CD4-positive, CD25-positive, alpha-beta regulatory T cell (primary cell): ENCODE results near the gene PEX11A. TPM values are rescaled to one million over a fixed set of nuclear protein-coding genes. Genes with fewer than 3 reads are reported as not detected.
"Not testable (repeated sequence)": the region's sequence is repeated elsewhere in the genome, so short reads cannot be mapped to it uniquely, and the experiment has no call there.

Experiments used
- ATAC-seq, 2 donors: fragments of 150-1000 bp; cut with Tn5 transposase; one replicate each; pipeline ENCODE4 v1.10.0; 2021; ENCODE audit warnings: low read depth in 2 of 2, moderate number of reproducible peaks in 2 of 2, moderate library complexity in 1 of 2
- DNase-seq, 3 donors: peaks; one replicate each; pipeline versions ENCODE4 v3.0.0 to v3.0.0-alpha.2; 2012 to 2022; ENCODE audit warnings: mixed read lengths in 1 of 3
- H3K27ac ChIP-seq: one replicate; pipeline ENCODE4 v1.7.0; 2013; ENCODE audit warnings: mild to moderate bottlenecking, low read length; ENCODE audit not compliant: insufficient read depth, poor library complexity, severe bottlenecking
- H3K27me3 ChIP-seq: one replicate; pipeline ENCODE4 v1.7.0; 2013; ENCODE audit warnings: low read length; ENCODE audit not compliant: control insufficient read depth, insufficient read depth
- H3K36me3 ChIP-seq: one replicate; pipeline ENCODE4 v1.7.0; 2013; ENCODE audit warnings: mild to moderate bottlenecking, low read length, moderate library complexity; ENCODE audit not compliant: control insufficient read depth, insufficient read depth
- H3K4me1 ChIP-seq: 2 replicates; pipeline ENCODE4 v1.7.0; 2013; ENCODE audit warnings: mild to moderate bottlenecking, low read length; ENCODE audit not compliant: insufficient read depth, control insufficient read depth, poor library complexity, severe bottlenecking
- H3K4me3 ChIP-seq: one replicate; pipeline ENCODE4 v1.7.0; 2013; ENCODE audit warnings: low read depth, mild to moderate bottlenecking, low read length, moderate library complexity
- H3K9me3 ChIP-seq, 2 experiments: 1 replicate in 1 of 2; 2 replicates in 1 of 2; pipeline ENCODE4 v1.7.0; 2013; ENCODE audit warnings: low read length in 2 of 2, mild to moderate bottlenecking in 1 of 2, moderate library complexity in 1 of 2; ENCODE audit not compliant: control insufficient read depth in 2 of 2
- H3K27ac Mint-ChIP-seq, 3 donors: one replicate each; pipeline ENCODE4 v1.8.0; 2020 to 2022; ENCODE audit warnings: mild to moderate bottlenecking in 3 of 3, mixed read lengths in 3 of 3, moderate library complexity in 2 of 3
- H3K27me3 Mint-ChIP-seq: one replicate; pipeline ENCODE4 v1.8.0; 2022; ENCODE audit warnings: mild to moderate bottlenecking, mixed read lengths
- H3K36me3 Mint-ChIP-seq: one replicate; pipeline ENCODE4 v1.8.0; 2020; ENCODE audit warnings: mixed read lengths
- H3K4me1 Mint-ChIP-seq, 4 donors: one replicate each; pipeline ENCODE4 v1.8.0; 2020 to 2022; ENCODE audit warnings: mixed read lengths in 4 of 4, mild to moderate bottlenecking in 1 of 4
- H3K4me3 Mint-ChIP-seq, 4 donors: one replicate each; pipeline ENCODE4 v1.8.0; 2020 to 2022; ENCODE audit warnings: mild to moderate bottlenecking in 4 of 4, mixed read lengths in 4 of 4, moderate library complexity in 3 of 4
- H3K9me3 Mint-ChIP-seq, 7 donors: one replicate each; pipeline ENCODE4 v1.8.0; 2020 to 2022; ENCODE audit warnings: mixed read lengths in 7 of 7, mild to moderate bottlenecking in 3 of 7, moderate library complexity in 2 of 7
- polyA plus RNA-seq, 4 donors: library from polyadenylated mRNA; unstranded; fragments of 300-500 nt; fragmentation: Illumina TruSeq; gene quantifications; one replicate each; pipeline ENCODE4 v1.2.3, GENCODE V29; 2021
- total RNA-seq: library from RNA; stranded (reverse); gene quantifications from one replicate; pipeline ENCODE4 v1.2.3, GENCODE V29; 2022

The PEX11A gene
- total and polyA plus RNA-seq, 5 donors from 2014 or later: 1.2 to 3.7 (median 1.7) TPM; not detected in 1

DNA sequence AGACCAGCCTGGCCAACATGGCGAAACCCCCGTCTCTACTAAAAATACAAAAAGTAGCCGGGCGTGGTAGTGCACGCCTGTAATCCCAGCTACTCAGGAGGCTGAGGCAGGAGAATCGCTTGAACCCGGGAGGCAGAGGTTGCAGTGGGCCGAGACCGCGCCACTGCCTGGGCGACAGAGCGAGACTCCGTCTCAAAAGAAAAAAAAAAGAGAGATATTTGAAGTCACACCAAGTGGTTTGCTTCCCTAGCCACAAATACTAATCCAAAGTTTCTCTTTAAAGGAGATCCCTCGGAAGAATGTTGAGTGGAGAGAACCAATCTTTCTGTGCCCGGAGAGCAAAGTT, 651 bp downstream of the PEX11A start:
- H3K4me1 ChIP-seq: peaks cover 16% of the 10 kb centered on the region
- peaks cover 9 to 20% (median 11%) of the 10 kb centered on the region in 4 donors for H3K4me1 Mint-ChIP-seq
- peak overlapping the region in 2 of 3 donors; percentile 64 to 89 for H3K27ac Mint-ChIP-seq
- H3K27me3 Mint-ChIP-seq: peaks cover 26% of the 10 kb centered on the region
- H3K36me3 Mint-ChIP-seq, H3K36me3 ChIP-seq, ATAC-seq, DNase-seq, H3K27me3 ChIP-seq, H3K9me3 Mint-ChIP-seq, H3K27ac ChIP-seq, H3K9me3 ChIP-seq: not testable (repeated sequence)
- H3K4me3 Mint-ChIP-seq: peak overlapping the region; percentile 85 to 98 (median 92)
- H3K4me3 ChIP-seq: peak overlapping the region; percentile 78

- DNase-seq: no peak
- Mint-ChIP-seq H3K4me3 (peak overlapping the region in 1 of 4 donors; percentile 47), H3K36me3 (peaks cover 12% of the 10 kb centered on the region), H3K4me1 (peaks cover 9 to 20% (median 11%) of the 10 kb centered on the region in 4 donors), H3K9me3 (no peaks in the 10 kb centered on the region), H3K27me3 (peaks cover 25% of the 10 kb centered on the region), H3K27ac (no peak overlapping the region)
- no peaks in the 10 kb centered on the region for H3K9me3 ChIP-seq
- H3K36me3 ChIP-seq: no peaks in the 10 kb centered on the region
- H3K4me1 ChIP-seq: peaks cover 16% of the 10 kb centered on the region
- no peak overlapping the region for H3K27ac ChIP-seq
- no peaks in the 10 kb centered on the region for H3K27me3 ChIP-seq
- no peak for ATAC-seq
- no peak overlapping the region for H3K4me3 ChIP-seq
These were observed 4.0 kb downstream of the PEX11A start for GRCh38 chr15:89686522-89686921.

DNA sequence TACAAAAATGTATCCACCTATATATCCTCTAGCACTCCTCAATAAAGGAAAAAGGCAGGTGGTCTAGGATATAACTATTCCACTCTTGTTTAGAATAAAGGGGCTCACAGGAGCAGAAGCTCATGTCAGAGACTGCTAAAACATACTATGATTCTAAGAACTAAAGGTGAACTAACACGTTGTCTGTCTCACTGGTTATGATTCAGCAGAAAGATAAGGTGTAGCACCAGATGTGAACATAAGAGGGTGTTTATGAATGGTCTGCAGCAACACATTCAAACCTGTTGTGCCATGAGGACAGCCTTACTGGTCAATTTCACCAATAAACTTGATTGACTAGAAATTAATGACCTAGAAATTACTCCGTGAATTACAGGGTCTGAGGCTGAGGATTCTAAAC, 4.6 kb downstream of the PEX11A start:
- Mint-ChIP-seq H3K4me1 (peaks cover 9 to 17% (median 10%) of the 10 kb centered on the region in 4 donors), H3K27ac (no peak overlapping the region), H3K36me3 (peaks cover 14% of the 10 kb centered on the region), H3K27me3 (peaks cover 25% of the 10 kb centered on the region), H3K4me3 (peak overlapping the region in 1 of 4 donors; percentile 47), H3K9me3 (no peaks in the 10 kb centered on the region)
- Histone ChIP-seq H3K9me3 (no peaks in the 10 kb centered on the region), H3K36me3 (no peaks in the 10 kb centered on the region), H3K27me3 (no peaks in the 10 kb centered on the region), H3K4me3 (no peak overlapping the region), H3K4me1 (peaks cover 15% of the 10 kb centered on the region), H3K27ac (no peak overlapping the region)
- ATAC-seq (no peak), DNase-seq (no peak)

DNA sequence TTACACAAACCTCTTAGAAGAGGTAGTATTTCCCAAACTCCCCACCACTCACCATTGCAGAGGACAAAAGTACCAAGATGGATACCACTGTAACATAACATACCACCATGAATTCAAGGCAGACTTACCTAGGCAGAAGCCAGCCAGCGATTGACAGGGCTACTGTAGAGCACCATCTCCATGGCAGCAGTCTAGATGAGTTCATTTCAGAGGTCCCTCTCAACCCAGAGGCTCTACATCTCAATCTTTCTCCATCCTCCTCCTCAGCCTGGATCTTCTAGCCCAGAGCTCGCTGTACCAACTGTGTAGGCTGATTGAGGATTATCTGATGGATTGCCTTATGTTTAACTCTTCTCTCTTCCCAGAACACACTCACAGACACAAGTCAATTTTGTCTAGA, 9.4 kb downstream of the PEX11A start:
- no peak for DNase-seq
- Mint-ChIP-seq H3K9me3 (no peaks in the 10 kb centered on the region), H3K4me3 (no peak overlapping the region), H3K27me3 (peaks cover 5% of the 10 kb centered on the region), H3K4me1 (no peaks in the 10 kb centered on the region), H3K27ac (no peak overlapping the region), H3K36me3 (peaks cover 22% of the 10 kb centered on the region)
- no peaks in the 10 kb centered on the region for H3K9me3 ChIP-seq
- H3K27ac ChIP-seq: no peak overlapping the region
- no peaks in the 10 kb centered on the region for H3K27me3 ChIP-seq
- H3K36me3 ChIP-seq: no peaks in the 10 kb centered on the region
- no peak for ATAC-seq
- H3K4me3 ChIP-seq: no peak overlapping the region
- no peaks in the 10 kb centered on the region for H3K4me1 ChIP-seq

DNA sequence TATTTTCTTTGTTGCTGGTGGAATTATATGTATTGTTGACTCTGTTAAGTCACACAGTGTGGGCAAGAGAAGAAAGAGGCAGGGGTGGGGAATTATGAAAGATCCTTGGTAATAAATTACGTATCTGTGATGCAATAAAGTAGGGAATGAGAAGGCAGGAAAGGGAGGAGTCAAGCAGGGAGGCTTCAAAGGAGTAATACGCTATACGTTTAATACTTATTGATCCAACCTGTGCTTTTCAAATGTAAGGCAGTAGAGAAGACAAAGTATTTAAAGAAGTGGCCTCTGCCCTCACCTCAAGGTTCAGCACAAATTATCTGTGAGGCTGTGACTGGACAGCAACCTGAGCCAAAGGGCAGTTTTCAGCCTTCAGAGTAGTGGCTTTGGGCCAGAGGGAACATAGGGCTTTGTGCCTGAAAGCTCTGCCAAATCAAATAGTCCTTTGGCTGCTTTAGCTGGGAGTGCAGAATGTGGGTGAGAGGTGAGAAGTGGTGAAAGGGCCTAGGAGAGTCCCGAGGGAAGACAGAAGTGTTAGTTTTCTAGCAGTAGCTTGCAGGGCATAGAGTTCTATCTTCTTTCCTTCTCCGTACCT, 10.2 kb downstream of the PEX11A start:
- Mint-ChIP-seq H3K4me3 (no peak overlapping the region), H3K9me3 (no peaks in the 10 kb centered on the region), H3K4me1 (no peaks in the 10 kb centered on the region), H3K36me3 (peaks cover 19% of the 10 kb centered on the region), H3K27me3 (peaks cover 5% of the 10 kb centered on the region), H3K27ac (no peak overlapping the region)
- no peak overlapping the region for H3K27ac ChIP-seq
- DNase-seq (no peak), ATAC-seq (no peak)
- no peaks in the 10 kb centered on the region for H3K4me1 ChIP-seq
- H3K9me3 ChIP-seq: no peaks in the 10 kb centered on the region
- H3K27me3 ChIP-seq: no peaks in the 10 kb centered on the region
- no peak overlapping the region for H3K4me3 ChIP-seq
- H3K36me3 ChIP-seq: no peaks in the 10 kb centered on the region

- no peak within 1 kb of the TSS for H3K4me3 Mint-ChIP-seq
- Histone ChIP-seq H3K27ac (no peak within 1 kb of the TSS), H3K27me3 (no peaks in the 10 kb centered on the region), H3K4me1 (no peaks in the 10 kb centered on the region), H3K36me3 (no peaks in the 10 kb centered on the region), H3K9me3 (no peaks in the 10 kb centered on the region), H3K4me3 (no peak within 1 kb of the TSS)
- no peaks in the 10 kb centered on the region for H3K9me3 Mint-ChIP-seq
- peak within 1 kb of the TSS in 1 of 3 donors; percentile 59 for H3K27ac Mint-ChIP-seq
- DNase-seq: no peak
- peaks cover 5% of the 10 kb centered on the region for H3K27me3 Mint-ChIP-seq
- ATAC-seq: no peak
- H3K4me1 Mint-ChIP-seq: no peaks in the 10 kb centered on the region
- H3K36me3 Mint-ChIP-seq: peaks cover 18% of the 10 kb centered on the region
These were observed 11.3 kb downstream of the PEX11A start, which contains the start of gene PLIN1 for GRCh38 chr15:89679212-89679611. Gene PLIN1 (minus strand): TSS chr15:89679367. CDS start chr15:89677489, 1,878 bp downstream.

DNA sequence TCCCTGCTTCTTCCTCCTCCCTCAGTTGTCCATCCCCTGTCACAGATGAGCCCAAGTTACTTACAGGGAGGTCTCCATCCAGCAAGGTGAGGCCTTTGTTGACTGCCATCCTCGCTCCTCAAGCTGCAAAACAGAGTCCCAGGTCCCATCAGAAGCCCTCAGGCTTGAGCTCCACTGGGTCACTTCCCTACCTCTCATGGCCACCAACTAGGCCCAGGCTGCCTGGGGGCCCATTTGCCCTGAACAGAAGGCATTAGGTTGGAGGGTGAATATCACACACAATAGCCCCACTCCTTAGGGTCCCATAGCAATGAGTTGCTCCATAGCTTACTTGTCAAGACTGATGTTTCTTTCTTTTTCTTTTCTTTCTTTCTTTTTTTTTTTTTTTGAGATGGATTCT, 13.2 kb downstream of the PEX11A start:
- Histone ChIP-seq H3K27ac (no peak overlapping the region), H3K27me3 (no peaks in the 10 kb centered on the region), H3K36me3 (no peaks in the 10 kb centered on the region), H3K4me1 (no peaks in the 10 kb centered on the region), H3K4me3 (no peak overlapping the region), H3K9me3 (no peaks in the 10 kb centered on the region)
- no peak for ATAC-seq
- H3K27me3 Mint-ChIP-seq: no peaks in the 10 kb centered on the region
- no peak overlapping the region for H3K27ac Mint-ChIP-seq
- H3K9me3 Mint-ChIP-seq: no peaks in the 10 kb centered on the region
- no peaks in the 10 kb centered on the region for H3K4me1 Mint-ChIP-seq
- peaks cover 16% of the 10 kb centered on the region for H3K36me3 Mint-ChIP-seq
- H3K4me3 Mint-ChIP-seq: no peak overlapping the region
- DNase-seq: no peak

DNA sequence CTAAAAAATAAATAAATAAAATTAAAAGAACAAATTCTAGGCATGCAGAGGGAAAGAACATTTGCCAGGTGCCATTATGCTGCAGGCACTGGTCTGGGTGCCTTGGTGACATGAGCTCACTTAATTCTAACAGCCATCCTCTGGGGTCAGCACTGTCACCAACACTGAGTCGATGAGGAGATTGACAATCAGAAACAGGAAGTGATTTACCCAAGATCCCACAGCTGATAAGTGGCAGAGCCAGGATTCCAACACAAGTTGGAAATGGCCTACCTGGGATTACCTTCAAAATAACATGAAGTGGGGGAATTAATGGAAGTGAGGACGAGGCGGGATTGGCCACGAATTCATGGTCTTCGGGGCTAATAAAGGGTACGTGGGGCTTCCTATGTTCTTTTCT, 14.9 kb downstream of the PEX11A start:
- ATAC-seq: no peak
- Mint-ChIP-seq H3K4me3 (no peak overlapping the region), H3K27me3 (peaks cover 5% of the 10 kb centered on the region), H3K36me3 (peaks cover 9% of the 10 kb centered on the region), H3K9me3 (no peaks in the 10 kb centered on the region), H3K4me1 (peaks cover 0 to 3% (median 0%) of the 10 kb centered on the region in 4 donors), H3K27ac (no peak overlapping the region)
- H3K27me3 ChIP-seq: no peaks in the 10 kb centered on the region
- no peaks in the 10 kb centered on the region for H3K4me1 ChIP-seq
- no peak overlapping the region for H3K27ac ChIP-seq
- H3K9me3 ChIP-seq: no peaks in the 10 kb centered on the region
- no peak for DNase-seq
- H3K4me3 ChIP-seq: no peak overlapping the region
- H3K36me3 ChIP-seq: no peaks in the 10 kb centered on the region
